Activated CD4-positive, alpha-beta T cell treated with anti-CD3 and anti-CD28 coated beads for 36 hours (primary cell): ENCODE data around the gene FAM135A. TPM values are rescaled to one million over a fixed set of nuclear protein-coding genes. Genes with fewer than 3 reads are reported as not detected.

Experiments used
- ATAC-seq: fragments of 200-7000 bp; cut with Tn5 transposase; one replicate; pipeline ENCODE4 v1.10.0; 2021; ENCODE audit warnings: mild to moderate bottlenecking, moderate library complexity
- CTCF ChIA-PET: fragments of 350-600 bp; sonication (Branson Sonifier 250); formaldehyde crosslinking; loops from one replicate; lab custom pipeline; 2021; ENCODE audit warnings: antibody characterized with exemption; lab: Charles Lee
- POLR2A ChIA-PET: fragments of 350-600 bp; sonication (Branson Sonifier 250); formaldehyde crosslinking; loops from one replicate; lab custom pipeline; 2021; ENCODE audit warnings: antibody characterized with exemption, inconsistent platforms; lab: Charles Lee
- DNase-seq: peaks from one replicate; pipeline ENCODE4 v3.0.0-alpha.2; 2020
- H3K27ac Mint-ChIP-seq: one replicate; pipeline ENCODE4 v1.8.0; 2021; ENCODE audit warnings: mixed read lengths
- H3K27me3 Mint-ChIP-seq: one replicate; pipeline ENCODE4 v1.8.0; 2021; ENCODE audit warnings: mixed read lengths
- H3K36me3 Mint-ChIP-seq: one replicate; pipeline ENCODE4 v1.8.0; 2021; ENCODE audit warnings: low read depth, mixed read lengths
- H3K4me1 Mint-ChIP-seq: one replicate; pipeline ENCODE4 v1.8.0; 2021; ENCODE audit warnings: mixed read lengths
- H3K4me3 Mint-ChIP-seq: one replicate; pipeline ENCODE4 v1.8.0; 2021; ENCODE audit warnings: mild to moderate bottlenecking, moderate library complexity, mixed read lengths
- H3K9me3 Mint-ChIP-seq: one replicate; pipeline ENCODE4 v1.8.0; 2021; ENCODE audit warnings: low read depth, mixed read lengths
- intact Hi-C, 2 experiments: fragments of 100-400 bp; cut with DNase I in 1 of 2; cut with micrococcal nuclease in 1 of 2; formaldehyde crosslinking; loops; one replicate each; pipeline versions ENCODE4 v1.14.2 to v1.15.1; 2022 to 2024; cut with DNase I, micrococcal nuclease
- total RNA-seq, 2 experiments: library from RNA; stranded (reverse); gene quantifications; one replicate each; pipeline ENCODE4 v1.2.3, GENCODE V29; 2021

Gene FAM135A
- 1 to 10 TPM; 7.6 to 7.8 TPM for total RNA-seq

GRCh38 chr6:70413114-70413991, at the start of gene FAM135A:
Gene FAM135A (plus strand): TSS chr6:70413508. CDS start chr6:70428343, 14,835 bp downstream.
- POLR2A ChIA-PET = interaction anchor here (0.6 to 1.2 kb wide), 5 partner anchors 23 to 543 kb away, joined by 3 to 7 read pairs (median 3); no protein-coding TSS in a partner anchor
- H3K27ac Mint-ChIP-seq = peak within 1 kb of the TSS; percentile 89
- intact Hi-C loops = loop anchor here (1.0 to 5.0 kb wide), 7 partner anchors 153 to 874 kb away; partner anchors contain the start of genes SDHAF4 (in 2 of the 2), SMAP1 (in 2 of the 2), B3GAT2 (in 1 of the 2) and OGFRL1 (in 1 of the 2)
- CTCF ChIA-PET = interaction anchor here (0.6 to 2.2 kb wide), 10 partner anchors 21 to 597 kb away, joined by 3 to 7 read pairs (median 3); partner anchors contain the start of genes SDHAF4 and SMAP1
- ATAC-seq = peak; percentile 95
- peaks cover 26% of the 10 kb centered on the region for H3K4me1 Mint-ChIP-seq
- no peaks in the 10 kb centered on the region for H3K9me3 Mint-ChIP-seq
- peak within 1 kb of the TSS; percentile 82 for H3K4me3 Mint-ChIP-seq
- peak; percentile 99 for DNase-seq
- peaks cover 2% of the 10 kb centered on the region for H3K27me3 Mint-ChIP-seq
- peaks cover 3% of the 10 kb centered on the region for H3K36me3 Mint-ChIP-seq

GRCh38 chr6:70363741-70364493, 49.4 kb upstream of the FAM135A start:
- Mint-ChIP-seq H3K27me3 (peaks cover 12% of the 10 kb centered on the region), H3K4me3 (no peak overlapping the region), H3K4me1 (no peaks in the 10 kb centered on the region), H3K36me3 (no peaks in the 10 kb centered on the region), H3K9me3 (no peaks in the 10 kb centered on the region), H3K27ac (no peak overlapping the region)
- no peak for DNase-seq
- ChIA-PET POLR2A (no interaction called here), CTCF (interaction anchor here (0.7 to 8.9 kb wide), 5 partner anchors 8 to 143 kb away, joined by 3 to 126 read pairs (median 5); no protein-coding TSS in a partner anchor)
- intact Hi-C loops = no loop called here
- ATAC-seq = no peak

DNA sequence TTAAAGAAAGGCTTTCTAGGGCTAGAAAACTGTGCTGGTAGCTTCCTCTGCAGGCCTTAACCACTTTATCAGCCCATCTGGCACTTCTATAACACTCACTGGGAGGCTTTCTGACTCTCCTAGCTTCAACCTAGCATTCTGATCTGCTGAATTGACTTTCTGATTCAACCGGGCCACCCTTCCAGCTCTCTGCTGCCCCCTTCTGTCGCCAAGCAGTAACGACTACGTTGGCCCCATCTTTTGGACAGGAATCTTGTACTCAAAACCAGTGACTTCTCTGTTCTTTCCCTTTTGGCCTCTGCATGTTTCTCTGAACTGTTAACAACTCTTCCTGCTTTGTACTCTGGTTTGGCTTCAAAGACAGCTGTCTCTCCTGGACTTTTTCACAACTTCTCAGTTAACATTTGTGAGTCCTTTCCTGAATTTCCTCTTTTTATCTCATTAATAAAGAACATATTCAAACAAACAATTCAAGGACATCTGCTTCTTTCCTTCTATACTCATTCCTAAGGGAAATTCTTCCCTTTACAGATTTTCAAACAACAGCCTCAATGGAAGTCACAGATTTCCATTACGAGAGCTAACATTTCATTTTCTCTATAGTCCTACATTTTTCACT, 43.9 kb upstream of the FAM135A start:
- peak; percentile 84 for ATAC-seq
- CTCF ChIA-PET = interaction anchor here (0.6 to 8.9 kb wide), 38 partner anchors 10 to 650 kb away, joined by 3 to 126 read pairs (median 4); partner anchors contain the start of genes B3GAT2 and FAM135A
- POLR2A ChIA-PET = interaction anchor here (0.8 kb wide), 1 partner anchor 19 kb away, joined by 3 read pairs; no protein-coding TSS in a partner anchor
- no peaks in the 10 kb centered on the region for H3K9me3 Mint-ChIP-seq
- intact Hi-C loops = loop anchor here (1.0 to 2.0 kb wide), 3 partner anchors 59 to 643 kb away; no protein-coding TSS in a partner anchor
- H3K4me3 Mint-ChIP-seq = no peak overlapping the region
- peaks cover 12% of the 10 kb centered on the region for H3K27me3 Mint-ChIP-seq
- H3K36me3 Mint-ChIP-seq = no peaks in the 10 kb centered on the region
- DNase-seq = peak; percentile 79
- no peaks in the 10 kb centered on the region for H3K4me1 Mint-ChIP-seq
- no peak overlapping the region for H3K27ac Mint-ChIP-seq

DNA sequence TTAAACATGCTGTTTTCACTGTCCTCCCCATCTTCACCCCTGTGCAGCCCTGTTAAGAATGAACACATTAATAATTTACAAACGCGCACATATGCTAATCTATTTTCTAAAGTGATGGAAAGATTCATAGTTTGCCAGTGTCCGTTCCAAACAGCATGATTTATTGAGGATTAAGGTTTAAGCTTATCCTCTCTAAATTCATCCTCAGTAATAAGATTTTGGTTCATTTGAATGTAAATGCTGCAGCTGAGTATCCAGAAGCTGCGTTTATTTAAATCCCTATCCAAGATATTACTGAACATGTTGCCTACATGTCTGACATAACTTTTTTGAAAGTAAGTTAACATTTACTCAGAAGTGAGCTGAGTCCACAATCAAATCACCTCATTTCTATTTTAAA, 42.8 kb upstream of the FAM135A start:
- H3K27ac Mint-ChIP-seq = no peak overlapping the region
- no peak for ATAC-seq
- H3K4me1 Mint-ChIP-seq = no peaks in the 10 kb centered on the region
- no peak for DNase-seq
- peaks cover 14% of the 10 kb centered on the region for H3K27me3 Mint-ChIP-seq
- CTCF ChIA-PET = interaction anchor here (0.6 to 8.9 kb wide), 24 partner anchors 10 to 1145 kb away, joined by 3 to 126 read pairs (median 4); partner anchors contain the start of gene B3GAT2
- no peaks in the 10 kb centered on the region for H3K9me3 Mint-ChIP-seq
- H3K4me3 Mint-ChIP-seq = no peak overlapping the region
- POLR2A ChIA-PET = interaction anchor here (0.8 kb wide), 1 partner anchor 18 kb away, joined by 3 read pairs; no protein-coding TSS in a partner anchor
- H3K36me3 Mint-ChIP-seq = no peaks in the 10 kb centered on the region
- intact Hi-C loops = loop anchor here in 1 of 2 experiments (2.0 to 5.0 kb wide), 2 partner anchors 316 to 642 kb away; no protein-coding TSS in a partner anchor

DNA sequence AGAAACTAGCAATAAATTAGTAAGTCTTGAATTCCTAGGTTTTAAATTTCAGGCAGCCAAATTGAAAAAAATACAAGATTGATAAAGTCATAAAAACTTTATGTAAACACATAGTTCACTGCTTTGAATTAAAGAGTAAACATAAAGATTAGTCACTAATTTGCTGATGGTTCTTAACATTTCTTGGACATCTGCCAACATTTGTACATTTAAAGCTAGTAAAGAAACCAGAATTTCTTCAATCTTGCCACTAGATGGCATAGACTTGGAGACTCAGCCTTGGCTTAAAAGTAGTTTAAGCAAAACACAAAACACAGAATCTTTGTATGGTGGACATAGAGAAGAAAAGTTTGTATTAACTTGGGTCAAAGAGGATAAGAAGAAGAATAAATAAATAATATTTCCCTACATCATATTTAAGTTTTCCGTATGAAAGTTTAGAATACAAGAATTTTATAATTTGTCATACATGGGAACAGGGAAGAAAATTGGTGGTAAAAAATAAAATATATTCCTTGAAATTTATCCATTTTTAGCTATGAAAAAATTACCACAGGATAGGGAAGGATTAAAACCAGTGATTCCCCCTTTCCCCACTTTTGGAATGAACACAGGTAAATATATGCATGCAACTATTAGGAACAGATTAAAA, 41.7 kb upstream of the FAM135A start:
- DNase-seq (no peak), ATAC-seq (peak; percentile 30)
- intact Hi-C loops = loop anchor here (1.0 to 5.0 kb wide), 3 partner anchors 315 to 641 kb away; no protein-coding TSS in a partner anchor
- ChIA-PET POLR2A (no interaction called here), CTCF (interaction anchor here (0.6 to 8.9 kb wide), 28 partner anchors 8 to 643 kb away, joined by 3 to 126 read pairs (median 4); no protein-coding TSS in a partner anchor)
- H3K9me3 Mint-ChIP-seq = no peaks in the 10 kb centered on the region
- no peak overlapping the region for H3K27ac Mint-ChIP-seq
- H3K27me3 Mint-ChIP-seq = peaks cover 18% of the 10 kb centered on the region
- H3K4me1 Mint-ChIP-seq = no peaks in the 10 kb centered on the region
- no peaks in the 10 kb centered on the region for H3K36me3 Mint-ChIP-seq
- H3K4me3 Mint-ChIP-seq = no peak overlapping the region

GRCh38 chr6:70375166-70375565, 38.1 kb upstream of the FAM135A start:
- Mint-ChIP-seq H3K4me3 (no peak overlapping the region), H3K27ac (no peak overlapping the region), H3K27me3 (peaks cover 19% of the 10 kb centered on the region), H3K4me1 (no peaks in the 10 kb centered on the region), H3K36me3 (no peaks in the 10 kb centered on the region), H3K9me3 (no peaks in the 10 kb centered on the region)
- intact Hi-C loops = no loop called here
- ChIA-PET POLR2A (no interaction called here), CTCF (interaction anchor here (1.0 to 1.3 kb wide), 4 partner anchors 48 to 634 kb away, joined by 3 to 4 read pairs (median 3); no protein-coding TSS in a partner anchor)
- ATAC-seq = no peak
- no peak for DNase-seq

GRCh38 chr6:70375882-70376281, 37.4 kb upstream of the FAM135A start:
- no peaks in the 10 kb centered on the region for H3K36me3 Mint-ChIP-seq
- no peak overlapping the region for H3K27ac Mint-ChIP-seq
- no peaks in the 10 kb centered on the region for H3K4me1 Mint-ChIP-seq
- intact Hi-C loops = no loop called here
- no peaks in the 10 kb centered on the region for H3K9me3 Mint-ChIP-seq
- no peak for DNase-seq
- ChIA-PET POLR2A (no interaction called here), CTCF (interaction anchor here (0.8 kb wide), 1 partner anchor 48 kb away, joined by 4 read pairs; no protein-coding TSS in a partner anchor)
- peaks cover 19% of the 10 kb centered on the region for H3K27me3 Mint-ChIP-seq
- H3K4me3 Mint-ChIP-seq = no peak overlapping the region
- ATAC-seq = no peak

- H3K27ac Mint-ChIP-seq = no peak overlapping the region
- H3K4me3 Mint-ChIP-seq = no peak overlapping the region
- ChIA-PET POLR2A (no interaction called here), CTCF (interaction anchor here (0.7 to 1.3 kb wide), 5 partner anchors 13 to 156 kb away, joined by 3 to 6 read pairs (median 4); no protein-coding TSS in a partner anchor)
- no peaks in the 10 kb centered on the region for H3K9me3 Mint-ChIP-seq
- peaks cover 16% of the 10 kb centered on the region for H3K27me3 Mint-ChIP-seq
- intact Hi-C loops = no loop called here
- H3K4me1 Mint-ChIP-seq = no peaks in the 10 kb centered on the region
- DNase-seq (no peak), ATAC-seq (no peak)
- H3K36me3 Mint-ChIP-seq = no peaks in the 10 kb centered on the region
Observed at GRCh38 chr6:70376628-70377027, 36.7 kb upstream of the FAM135A start.

GRCh38 chr6:70377372-70377771, 35.9 kb upstream of the FAM135A start:
- intact Hi-C loops = no loop called here
- no peaks in the 10 kb centered on the region for H3K4me1 Mint-ChIP-seq
- DNase-seq (no peak), ATAC-seq (no peak)
- H3K4me3 Mint-ChIP-seq = no peak overlapping the region
- no peaks in the 10 kb centered on the region for H3K36me3 Mint-ChIP-seq
- H3K9me3 Mint-ChIP-seq = no peaks in the 10 kb centered on the region
- no peak overlapping the region for H3K27ac Mint-ChIP-seq
- POLR2A ChIA-PET = no interaction called here
- CTCF ChIA-PET = interaction anchor here (0.8 to 1.3 kb wide), 3 partner anchors 12 to 157 kb away, joined by 3 to 6 read pairs (median 4); no protein-coding TSS in a partner anchor
- peaks cover 16% of the 10 kb centered on the region for H3K27me3 Mint-ChIP-seq
